Natural killer cell treated with Interleukin-12 subunit alpha and Interleukin-12 subunit beta and Interleukin-15 and Interleukin-18, amount 100 ng/mL, for 72 hours (primary cell): ENCODE measurements around the gene SFTA2. TPM values are rescaled to one million over a fixed set of nuclear protein-coding genes. Genes with fewer than 3 reads are reported as not detected.

ENCODE experiments used
- total RNA-seq, 2 donors: library from RNA; stranded (reverse); gene quantifications; one replicate each; pipeline ENCODE4 v1.2.3, GENCODE V29; 2022

The SFTA2 gene
- total RNA-seq, 2 donors from 2014 or later, result not detected

Other genes starting within 250 kb of the SFTA2 start
- gene PPP1R18, start 245.5 kb downstream of the SFTA2 start, total RNA-seq, result 100 to 1,000 TPM; 168 to 271 TPM
- gene NRM, start 241.2 kb downstream of the SFTA2 start, total RNA-seq, result 10 to 100 TPM; 11.7 to 24.2 TPM
- 100 to 1,000 TPM in 1 of 2 donors, 10 to 100 TPM in 1; 64.1 to 118 TPM for gene MDC1, start 214.9 kb downstream of the SFTA2 start, total RNA-seq
- gene TUBB, start 211.8 kb downstream of the SFTA2 start, total RNA-seq, result 1,000 to 10,000 TPM in 1 of 2 donors, 100 to 1,000 TPM in 1; 938 to 1,043 TPM
- 100 to 1,000 TPM; 219 to 319 TPM for gene FLOT1, start 189.5 kb downstream of the SFTA2 start, total RNA-seq
- gene IER3, start 187.6 kb downstream of the SFTA2 start, total RNA-seq, result 100 to 1,000 TPM; 128 to 346 TPM
- 1 to 10 TPM; 2.9 to 7.4 TPM for gene DDR1, start 47.7 kb downstream of the SFTA2 start, total RNA-seq
- gene GTF2H4, start 24.0 kb downstream of the SFTA2 start, total RNA-seq, result 10 to 100 TPM; 29.4 to 49.5 TPM
- 10 to 100 TPM; 47.2 to 90.5 TPM for gene VARS2, start 17.9 kb downstream of the SFTA2 start, total RNA-seq
- not detected for gene MUCL3, start 8.8 kb upstream of the SFTA2 start, total RNA-seq
- not detected for gene MUC21, start 51.5 kb upstream of the SFTA2 start, total RNA-seq
- not detected for gene MUC22, start 78.3 kb upstream of the SFTA2 start, total RNA-seq
- gene C6orf15, start 180.4 kb upstream of the SFTA2 start, total RNA-seq, result not detected
- gene PSORS1C1, start 182.6 kb upstream of the SFTA2 start, total RNA-seq, result not detected
- not detected for gene CDSN, start 188.3 kb upstream of the SFTA2 start, total RNA-seq
- gene PSORS1C2, start 206.9 kb upstream of the SFTA2 start, total RNA-seq, result not detected
- 10 to 100 TPM; 29.2 to 54.1 TPM for gene CCHCR1, start 225.6 kb upstream of the SFTA2 start, total RNA-seq
- gene TCF19, start 226.4 kb upstream of the SFTA2 start, total RNA-seq, result 10 to 100 TPM; 59.0 to 96.5 TPM
- under 1 TPM in 1 of 2 donors, not detected in 1; 0.21 TPM for gene POU5F1, start 238.5 kb upstream of the SFTA2 start, total RNA-seq